Cerebellar nuclear complex (tissue), 1 donor: ENCODE measurements around the gene RPS21.
"Not testable (repeated sequence)": the region's sequence is repeated elsewhere in the genome, so short reads cannot be mapped to it uniquely, and the experiment has no call there.

Experiments
- DNase-seq, 2 experiments: peaks; one replicate each; lab custom pipeline; 2025; lab: John Stamatoyannopoulos, UW

RPS21 gene

DNA sequence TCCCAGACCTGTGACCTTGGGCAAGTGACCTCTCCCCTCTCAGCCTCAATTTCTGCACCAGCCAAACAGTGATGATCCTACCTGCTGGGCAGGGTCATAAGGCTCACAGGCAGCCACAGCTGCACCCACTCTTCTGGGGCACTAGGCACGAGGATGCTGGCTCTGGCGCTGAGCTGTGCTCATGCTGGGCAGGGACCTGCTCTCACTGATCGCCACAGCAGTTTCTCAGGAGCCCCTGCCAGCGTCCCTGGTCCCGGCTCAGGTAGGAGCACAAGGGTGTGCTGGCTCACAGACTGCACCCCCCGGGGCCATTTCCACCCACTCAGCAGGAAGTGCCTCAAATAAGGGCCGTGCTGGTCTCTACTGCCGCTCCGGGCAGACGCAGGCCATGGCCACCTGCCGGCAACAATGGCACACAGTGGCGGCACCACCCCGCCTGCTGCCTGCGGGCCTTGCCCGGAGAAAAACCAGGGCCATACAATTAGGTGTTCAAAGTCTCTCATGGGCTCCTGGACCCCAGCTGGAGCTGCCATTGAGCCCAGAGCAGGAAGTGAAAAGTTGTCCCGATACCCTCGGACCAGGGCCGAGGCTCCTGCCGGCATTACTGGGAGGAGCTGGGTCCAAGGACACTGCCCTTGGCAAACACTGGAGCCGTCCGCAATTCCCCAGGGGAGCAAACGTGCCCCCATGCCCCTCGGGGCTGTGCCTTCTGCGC lies 24.7 kb downstream of the RPS21 start:
- DNase-seq, result no peak

DNA sequence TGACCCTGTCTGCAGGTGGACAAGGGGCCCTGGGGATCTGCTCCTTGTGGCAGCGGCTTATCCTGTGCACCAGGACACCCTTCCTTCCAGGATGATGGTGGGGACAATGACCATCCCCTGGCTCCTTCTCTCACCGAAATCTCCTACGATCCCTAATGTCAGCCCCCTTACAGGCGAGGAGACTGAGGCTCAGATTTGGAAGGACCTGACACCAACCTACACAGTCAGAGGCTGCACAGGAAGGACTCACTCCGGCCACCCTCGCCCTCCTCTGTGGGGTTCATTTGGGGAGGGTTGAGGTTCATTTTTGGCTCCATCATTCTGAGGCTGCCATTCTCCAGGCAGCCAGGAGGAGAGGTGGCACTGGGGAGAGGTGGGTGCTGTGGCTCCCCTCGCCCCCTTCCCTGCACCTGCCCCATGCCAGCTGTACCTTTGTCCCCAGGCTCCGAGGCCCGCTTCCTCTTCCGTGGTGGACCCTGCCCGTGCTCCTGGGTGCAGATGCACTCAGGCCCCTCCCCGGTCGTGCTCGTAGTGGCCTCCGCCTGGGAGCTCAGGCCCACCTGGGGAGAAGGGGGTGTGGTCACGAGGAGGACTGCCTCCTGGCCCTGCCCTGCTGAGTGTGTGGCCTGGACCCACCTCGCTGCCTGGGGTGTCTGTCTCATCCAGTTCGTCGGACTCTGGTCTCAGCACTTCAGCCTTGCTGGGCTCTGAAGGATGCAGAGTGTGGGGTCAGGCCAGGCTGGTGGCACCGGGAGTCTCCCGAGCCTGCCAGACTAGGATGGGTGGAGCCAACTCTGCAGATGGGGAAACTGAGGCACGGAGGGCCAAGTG lies 25.5 kb downstream of the RPS21 start:
- DNase-seq, result no peak

DNA sequence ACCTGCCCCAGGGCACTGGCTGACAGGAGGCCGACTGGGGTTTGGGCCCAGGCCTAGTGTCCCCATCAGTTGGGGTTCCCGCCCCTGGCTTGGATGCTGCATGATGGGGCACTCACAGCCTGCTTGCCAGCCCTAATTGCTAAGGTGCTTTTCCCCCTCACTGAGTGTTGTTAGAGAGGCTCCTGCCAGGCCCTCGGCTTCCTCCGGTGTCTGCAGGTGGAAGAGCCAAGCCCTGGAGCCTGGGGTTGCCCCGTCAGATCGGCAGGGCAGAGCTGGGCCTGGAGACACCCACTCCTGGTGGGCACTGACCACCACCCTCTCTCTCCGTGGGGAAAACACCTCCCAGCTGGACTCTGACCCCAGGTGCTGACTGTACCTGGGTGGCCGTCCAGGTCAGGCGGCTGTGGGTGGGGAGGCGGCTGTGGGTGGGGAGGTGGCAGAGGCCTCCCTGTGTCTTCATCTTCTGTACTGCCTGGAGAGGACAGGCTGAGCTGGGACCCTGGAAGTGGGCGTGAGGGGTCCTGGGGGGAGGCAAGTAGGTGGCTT lies 26.2 kb downstream of the RPS21 start:
- no peak for DNase-seq

DNA sequence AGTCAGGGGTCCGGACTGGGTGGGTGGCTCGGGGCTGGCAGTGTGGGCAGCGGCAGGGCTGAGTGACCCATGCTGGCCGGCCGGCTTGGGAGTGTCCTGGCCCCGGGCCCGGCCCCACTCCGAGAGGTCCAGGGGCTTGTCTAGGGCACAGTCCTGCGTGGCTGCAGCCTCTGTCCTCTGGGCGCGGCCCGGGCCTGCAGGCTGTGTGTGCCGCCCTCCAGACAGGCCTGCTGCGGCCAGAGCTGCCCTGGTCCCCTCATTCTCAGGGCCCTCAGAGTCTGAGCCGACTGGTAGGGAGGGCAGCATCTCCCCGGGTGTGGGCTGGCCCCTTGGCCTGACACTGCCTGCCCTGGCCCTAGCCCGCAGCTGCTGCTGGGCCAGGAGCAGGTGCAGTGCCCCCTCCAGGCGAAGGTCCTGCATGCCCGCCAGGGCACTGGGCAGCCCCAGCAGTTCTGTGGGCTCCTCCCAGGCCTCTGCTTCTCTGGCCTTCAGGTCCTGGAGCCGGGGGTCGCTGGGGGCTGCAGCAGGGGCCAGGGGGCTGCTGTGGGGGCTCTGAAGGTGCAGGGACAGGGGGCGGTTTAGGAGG lies 27.1 kb downstream of the RPS21 start:
- DNase-seq, result no peak

DNA sequence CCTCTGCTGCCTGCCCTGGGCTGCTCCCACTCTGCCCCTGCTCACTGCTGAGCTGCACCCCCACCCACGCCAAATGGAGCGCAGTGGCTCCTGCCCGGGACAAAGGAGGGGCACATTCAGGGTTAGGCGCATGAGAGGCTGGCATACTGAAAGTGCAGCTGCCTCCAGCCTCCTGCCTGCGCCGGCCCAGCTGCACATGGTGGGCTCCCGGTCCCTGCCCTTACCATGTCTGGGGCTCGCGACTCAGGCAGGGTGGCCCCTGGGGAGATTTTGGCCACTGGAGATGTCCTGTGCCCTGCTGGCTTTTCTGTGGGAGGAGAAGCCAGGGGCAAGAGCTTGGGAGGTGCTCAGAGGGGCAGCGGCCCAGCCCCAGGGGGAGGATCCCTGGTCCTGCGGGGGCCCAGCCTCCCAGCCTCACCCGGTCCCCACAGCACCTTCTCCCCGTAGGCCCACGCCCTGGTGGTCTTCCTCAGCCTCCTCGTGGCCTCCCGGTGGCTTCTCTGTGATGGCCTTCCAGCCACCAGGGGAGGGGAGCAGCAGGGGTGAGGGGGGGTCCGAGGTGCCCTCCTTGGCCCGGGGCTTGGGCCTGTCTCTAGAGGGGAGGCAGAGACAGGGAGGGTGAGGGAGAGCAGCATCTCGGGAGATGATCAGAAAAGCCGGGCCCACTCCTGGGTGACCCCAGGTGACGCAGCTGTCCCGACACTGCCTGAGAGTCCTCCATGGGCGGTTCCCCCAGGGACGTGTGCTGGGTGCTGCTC lies 28.6 kb downstream of the RPS21 start:
- DNase-seq, result no peak

DNA sequence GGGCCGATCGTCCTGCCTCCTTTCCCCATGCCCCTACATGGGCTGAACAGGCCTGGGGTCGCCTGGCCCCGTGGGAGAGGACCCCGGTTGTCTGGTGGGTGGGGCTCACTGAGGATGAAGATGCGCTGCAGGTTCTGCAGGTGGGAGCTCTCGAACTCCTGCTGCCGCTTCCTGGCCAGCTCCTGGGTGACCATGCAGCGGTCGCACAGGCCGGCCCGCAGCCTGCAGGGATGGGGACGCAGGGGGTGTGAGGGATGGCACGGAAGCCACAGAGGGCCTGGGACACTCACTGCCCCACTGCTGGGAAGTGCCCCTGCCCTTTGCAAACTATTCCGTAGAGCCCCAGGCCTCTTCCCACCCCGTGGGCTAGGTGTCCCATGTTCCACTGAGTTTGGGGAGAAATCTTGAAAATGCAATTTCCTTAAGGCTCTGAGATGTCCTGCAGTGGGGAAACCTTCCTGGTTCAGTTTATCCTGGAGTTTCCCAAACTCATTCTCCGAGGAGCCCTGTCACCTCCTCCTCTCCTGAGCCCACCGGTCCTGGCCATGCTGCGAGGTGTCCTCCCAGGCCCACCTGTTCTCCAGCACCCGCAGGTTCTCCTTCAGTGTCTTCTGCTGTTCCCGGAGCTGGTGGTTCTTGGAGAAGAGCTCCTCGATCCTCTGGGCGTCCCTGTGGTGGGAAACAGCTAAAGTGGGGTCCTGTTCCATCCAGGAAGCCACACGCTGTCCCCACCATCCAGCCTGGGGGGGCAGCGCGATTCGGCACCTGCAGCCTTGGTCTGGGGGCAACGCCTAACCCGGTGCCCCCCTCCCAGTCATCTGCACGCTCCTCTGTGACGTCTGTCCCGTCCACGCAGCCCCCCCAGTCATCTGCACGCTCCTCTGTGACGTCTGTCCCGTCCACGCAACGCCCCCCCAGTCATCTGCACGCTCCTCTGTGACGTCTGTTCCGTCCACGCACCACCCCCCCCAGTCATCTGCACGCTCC lies 30.0 kb downstream of the RPS21 start:
- no peak for DNase-seq

DNA sequence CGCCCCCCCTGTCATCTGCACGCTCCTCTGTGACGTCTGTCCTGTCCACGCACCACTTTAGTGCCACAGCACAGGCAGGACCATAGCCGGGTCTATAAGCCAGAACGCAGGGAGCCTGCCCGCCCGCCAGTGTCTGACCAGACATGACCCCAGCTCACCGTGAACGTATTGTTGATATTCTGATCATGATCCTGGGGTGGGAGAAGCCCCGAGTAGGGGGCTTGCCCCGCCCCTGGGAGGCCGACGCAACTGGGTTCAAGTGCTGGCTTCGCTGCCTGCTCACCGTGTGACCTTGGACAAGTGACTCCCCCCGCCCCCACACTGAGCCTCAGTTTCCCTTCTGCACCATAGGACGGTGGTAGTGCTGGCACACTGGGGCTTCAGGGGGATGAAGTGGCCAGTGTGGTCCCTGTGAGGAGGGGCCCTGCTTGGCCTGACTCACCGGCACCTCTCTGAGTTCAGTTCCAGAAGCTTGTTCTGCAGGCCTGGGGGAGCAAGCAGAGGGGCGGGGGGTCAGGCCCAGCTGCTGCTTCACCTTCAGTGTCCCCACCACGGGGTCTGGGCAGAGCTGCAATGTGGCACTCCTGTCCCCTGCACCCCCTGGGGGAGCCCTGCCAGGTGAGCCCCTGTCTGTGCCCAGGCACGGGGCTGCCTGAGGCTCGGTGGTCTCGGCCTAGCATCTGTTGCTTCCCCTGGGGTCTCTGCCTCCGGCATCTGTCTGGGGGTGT lies 31.2 kb downstream of the RPS21 start:
- no peak for DNase-seq

DNA sequence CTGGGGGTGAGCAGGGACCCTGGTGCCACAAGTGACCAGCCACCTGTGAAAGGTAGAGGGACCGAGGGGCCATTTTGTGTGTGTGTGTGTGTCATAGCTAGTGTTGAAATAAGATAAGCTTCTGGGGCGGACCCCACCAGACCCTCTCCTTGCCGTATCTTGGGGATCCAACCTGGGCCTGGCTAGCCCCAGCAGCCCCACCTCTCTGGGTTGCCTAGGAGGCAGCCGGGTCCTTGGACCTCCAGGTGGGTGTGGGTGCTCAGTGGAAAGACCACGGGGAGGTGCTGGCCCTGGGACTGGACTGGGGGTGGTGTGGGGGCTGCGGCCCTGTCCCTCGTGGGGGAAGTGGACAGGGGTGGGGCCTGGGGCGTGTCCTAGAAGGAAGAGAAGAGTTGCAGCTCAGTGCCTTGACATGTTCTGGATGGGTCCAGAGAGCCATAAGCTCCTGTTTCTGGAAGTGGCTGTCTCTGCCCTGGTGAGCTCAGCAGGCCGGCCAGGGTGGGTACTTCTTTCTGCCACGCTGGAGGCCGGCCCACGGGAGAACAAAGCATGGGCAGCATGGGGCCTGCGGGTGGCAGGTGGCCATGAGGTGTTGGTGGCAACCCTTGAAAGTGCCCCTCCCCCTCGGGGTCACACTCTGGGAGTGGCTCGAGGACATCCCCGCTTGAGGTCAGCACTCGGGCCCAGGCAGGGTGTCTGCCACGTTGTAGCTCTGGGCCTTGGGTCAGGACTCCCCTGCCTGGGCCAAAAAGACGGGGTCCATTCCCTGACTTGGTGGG lies 32.0 kb downstream of the RPS21 start:
- no peak for DNase-seq

DNA sequence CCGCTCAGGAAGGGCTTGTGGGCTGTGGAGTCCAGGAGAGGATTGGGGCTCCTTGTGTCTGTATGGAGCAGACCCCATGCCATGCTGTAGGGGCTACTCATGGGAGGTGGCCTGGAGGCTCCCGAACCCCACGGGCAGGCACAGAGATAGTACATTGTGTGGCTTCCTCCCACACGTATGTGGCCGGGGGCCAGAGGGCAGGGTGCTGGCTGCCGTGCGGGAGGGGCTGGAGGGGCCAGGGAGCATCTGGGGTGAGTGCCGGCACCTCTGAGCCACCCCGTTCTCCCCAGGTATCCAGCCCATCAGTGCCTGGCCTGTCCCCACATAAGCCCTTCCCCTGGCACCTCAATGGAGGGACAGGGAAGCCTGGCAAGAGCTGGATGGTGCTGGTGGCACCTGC lies 32.9 kb downstream of the RPS21 start:
- no peak for DNase-seq

DNA sequence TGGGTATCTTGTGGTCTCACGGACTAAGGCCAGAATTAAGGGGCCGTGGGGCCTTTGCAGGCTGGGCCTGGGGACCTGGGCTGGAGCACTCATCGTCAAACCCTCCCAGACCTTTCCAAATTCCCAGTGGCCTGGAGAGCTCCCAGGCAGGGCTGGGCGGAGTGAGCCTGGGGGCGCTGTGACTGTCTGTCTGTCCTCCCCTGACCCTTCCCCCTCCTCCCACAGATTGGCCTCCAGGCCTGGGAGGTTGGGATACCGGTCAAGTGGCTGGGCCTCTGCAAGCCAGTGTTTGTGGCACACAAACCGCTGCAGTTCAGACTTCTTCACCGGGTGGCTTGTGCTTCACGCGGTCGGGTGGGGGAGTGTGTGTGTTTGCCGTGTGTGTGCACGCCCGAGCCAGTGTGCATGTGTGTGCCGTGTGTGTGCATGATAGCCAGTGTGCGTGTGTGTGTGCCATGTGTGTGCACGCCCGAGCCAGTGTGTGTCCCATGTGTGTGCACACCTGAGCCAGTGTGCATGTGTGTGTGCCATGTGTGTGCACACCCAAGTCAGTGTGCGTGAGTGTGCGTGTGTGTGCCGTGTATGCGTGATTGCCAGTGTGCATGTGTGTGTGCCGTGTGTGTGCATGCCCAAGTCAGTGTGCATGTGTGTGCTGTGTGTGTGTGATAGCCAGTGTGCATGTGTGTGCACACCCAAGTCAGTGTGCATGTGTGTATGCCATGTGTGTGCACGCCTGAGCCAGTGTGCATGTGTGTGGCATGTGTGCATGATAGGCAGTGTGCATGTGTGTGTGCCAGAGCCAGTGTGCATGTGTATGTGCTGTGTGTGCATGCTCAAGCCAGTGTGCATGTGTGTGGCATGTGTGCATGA lies 34.2 kb downstream of the RPS21 start:
- DNase-seq, result no peak

DNA sequence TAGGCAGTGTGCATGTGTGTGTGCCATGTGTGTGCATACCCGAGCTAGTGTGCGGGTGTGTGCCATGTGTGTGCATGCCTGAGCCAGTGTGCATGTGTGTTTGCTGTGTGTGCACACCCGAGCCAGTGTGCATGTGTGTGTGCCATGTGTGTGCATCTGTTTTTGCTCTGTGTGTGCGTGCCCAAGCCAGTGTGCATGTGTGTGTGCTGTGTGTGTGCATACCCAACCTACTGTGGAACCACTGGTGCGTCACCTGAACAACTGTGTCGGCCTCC lies 34.8 kb downstream of the RPS21 start:
- DNase-seq, result no peak

DNA sequence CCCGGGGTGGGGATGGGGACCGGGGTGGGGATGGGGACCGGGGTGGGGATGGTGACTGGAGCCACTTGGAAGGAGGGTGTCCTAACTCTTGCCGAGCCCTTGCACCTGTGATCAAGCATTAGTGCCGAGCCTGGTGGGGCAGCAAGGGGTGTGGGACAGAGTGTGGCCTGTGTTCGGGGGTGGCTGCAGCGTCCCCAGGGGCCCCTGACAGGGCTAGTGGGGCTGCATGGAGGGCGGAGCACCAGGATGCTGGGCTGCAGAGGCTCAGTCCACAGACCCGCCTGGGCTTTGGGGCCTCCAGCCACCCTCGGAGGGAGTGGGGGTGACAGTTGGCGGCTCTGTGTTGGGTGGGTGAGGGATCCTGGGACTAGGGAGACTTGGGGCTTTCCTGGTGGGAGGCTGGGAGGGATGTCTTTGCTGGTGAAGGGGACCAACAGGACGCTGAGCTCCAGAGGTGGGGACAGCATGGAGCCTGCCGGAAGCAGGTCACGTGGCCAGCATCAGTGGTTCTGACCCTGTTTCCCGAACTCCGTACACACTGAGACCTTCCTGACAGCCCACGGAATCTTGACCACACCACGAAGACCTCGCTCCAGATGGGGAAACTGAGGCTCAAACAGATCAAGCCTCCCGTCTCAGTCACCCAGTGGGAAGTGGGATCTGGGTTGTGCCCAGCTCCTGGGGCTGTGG lies 35.9 kb downstream of the RPS21 start:
- DNase-seq, result no peak

DNA sequence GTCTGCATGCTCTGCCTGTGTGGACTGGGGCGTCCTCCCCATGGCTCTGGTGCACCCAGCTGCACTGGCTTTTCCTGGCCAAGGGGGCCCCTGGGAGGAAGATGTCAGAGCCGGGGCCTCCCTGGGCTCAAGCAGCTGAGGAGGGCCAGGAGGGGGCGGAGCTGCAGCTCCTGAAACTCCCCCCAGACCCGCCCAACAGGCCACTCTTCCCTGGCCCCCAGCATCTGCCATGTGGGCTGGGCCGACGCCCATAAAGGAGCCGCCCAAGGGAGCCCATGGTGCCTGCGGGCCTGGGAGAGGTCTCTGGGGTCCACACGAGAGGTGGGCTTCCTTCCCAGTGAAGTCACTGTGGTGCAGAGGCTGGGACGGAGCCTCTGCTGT lies 36.4 kb downstream of the RPS21 start:
- DNase-seq, result no peak

DNA sequence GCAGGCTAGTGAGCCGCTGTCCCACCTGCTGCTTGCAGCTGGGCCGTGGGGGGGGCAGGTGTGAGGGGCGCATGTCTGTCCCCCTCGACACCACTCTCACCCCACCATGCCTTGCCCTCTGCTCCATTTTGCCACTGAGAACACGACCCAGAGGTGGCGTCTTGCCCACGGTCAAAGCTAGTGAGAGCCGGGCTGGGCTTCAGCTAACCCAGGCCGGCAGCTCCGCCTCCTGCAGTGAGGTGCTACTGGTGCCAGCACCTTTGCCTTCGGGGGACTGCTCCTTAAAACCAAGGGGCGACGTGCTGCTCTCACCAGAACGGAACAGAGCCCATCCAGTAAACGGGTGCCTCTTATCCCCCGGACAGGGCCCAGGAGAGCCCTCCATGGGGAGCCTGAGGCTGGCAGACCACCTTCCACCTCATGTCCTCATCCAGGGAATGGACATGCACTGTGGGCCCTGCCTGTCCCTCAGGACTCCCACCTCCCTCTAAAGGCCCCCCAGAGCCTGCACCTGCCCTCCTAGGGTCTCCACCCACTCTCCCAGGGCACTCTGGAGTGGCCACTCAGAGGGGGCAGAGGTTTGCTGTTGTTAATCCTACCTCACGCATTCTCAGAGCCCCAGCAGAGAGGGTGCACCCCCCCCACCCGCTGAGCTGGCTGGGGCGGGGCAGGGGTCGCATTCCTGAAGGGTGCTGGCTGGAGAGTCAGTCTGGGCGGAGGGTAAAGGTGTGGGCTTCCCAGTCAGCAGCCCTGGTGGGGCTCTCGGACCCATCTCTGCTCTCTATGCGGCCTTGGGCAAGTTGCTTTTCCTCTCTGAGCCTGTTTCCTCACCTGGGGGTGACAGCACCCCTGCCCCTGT lies 37.6 kb downstream of the RPS21 start:
- DNase-seq, result no peak

DNA sequence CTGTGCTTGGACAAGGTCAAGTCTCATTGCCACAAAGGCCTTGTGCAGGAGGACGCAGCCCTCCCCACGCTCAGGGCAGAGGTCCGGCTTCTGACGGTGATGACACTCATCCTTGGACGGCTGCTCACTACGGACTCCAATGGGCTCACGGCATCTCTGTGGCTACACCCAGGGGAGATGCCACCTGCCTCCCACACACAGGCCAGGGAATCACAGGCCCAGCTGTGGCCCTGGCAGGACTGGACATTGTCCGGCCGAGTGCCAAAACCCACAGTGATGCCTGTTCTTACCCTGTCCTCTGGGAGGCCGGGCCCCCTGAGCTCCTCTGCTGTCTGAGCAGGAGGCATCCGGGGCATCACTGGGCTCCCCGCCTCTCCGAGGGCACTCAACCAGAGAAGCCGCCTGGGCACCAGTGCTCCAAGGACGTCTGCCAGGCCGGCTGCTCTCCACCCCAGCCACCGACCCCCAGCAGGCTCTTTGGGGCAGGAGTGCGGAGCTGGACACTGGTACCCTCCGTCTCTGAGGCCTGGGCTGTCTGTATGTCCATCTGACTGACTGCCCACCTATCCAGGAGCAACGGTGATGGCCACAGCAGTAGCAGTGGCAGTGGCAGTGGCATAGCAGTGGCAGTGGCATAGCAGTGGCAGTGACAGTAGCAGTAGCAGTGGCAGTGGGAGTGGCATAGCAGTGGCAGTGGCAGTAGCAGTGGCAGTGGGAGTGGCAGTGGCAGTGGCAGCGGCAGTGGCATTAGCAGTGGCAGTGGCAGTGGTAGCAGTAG lies 38.6 kb downstream of the RPS21 start:
- DNase-seq, result no peak

DNA sequence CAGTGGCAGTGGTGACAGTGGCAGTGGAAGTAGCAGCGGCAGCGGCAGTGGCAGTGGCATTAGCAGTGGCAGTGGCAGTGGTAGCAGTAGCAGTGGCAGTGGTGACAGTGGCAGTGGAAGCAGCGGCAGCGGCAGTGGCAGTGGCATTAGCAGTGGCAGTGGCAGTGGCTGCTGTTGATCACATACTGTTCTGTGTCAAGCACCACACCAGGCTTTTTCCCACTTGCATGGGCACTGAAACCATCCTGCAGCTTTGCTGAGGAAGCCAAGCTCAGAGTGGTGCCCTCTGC lies 39.1 kb downstream of the RPS21 start:
- DNase-seq, result not testable (repeated sequence)

DNA sequence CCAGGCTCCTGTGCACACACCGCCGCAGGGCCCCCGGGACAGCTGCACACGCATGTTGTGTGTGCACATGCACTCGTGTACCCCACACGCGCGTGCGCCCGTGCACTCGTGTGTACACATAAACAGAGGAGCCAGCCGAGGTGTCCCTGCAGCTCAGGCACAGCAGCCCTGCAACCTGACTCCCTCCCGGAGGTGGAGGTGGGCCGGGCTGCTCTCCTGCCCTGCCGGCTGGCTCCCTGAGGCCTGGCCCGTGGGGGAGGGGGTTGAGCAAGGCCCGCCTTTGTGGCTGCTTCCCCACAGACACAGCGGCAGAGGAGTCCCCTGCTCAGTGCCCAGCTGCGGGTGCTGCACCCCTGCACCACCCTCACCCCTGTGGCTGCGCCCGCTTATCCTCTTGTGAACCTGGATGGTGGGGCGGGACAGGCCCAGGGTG lies 39.8 kb downstream of the RPS21 start:
- DNase-seq, result no peak
